ENCODE results near the gene FRMD4B. TPM values are rescaled to one million over a fixed set of nuclear protein-coding genes. Genes with fewer than 3 reads are reported as not detected.
A peak's percentile ranks its signal among the peaks of the same experiment; 100 is the strongest.

The FRMD4B gene
- total and polyA plus RNA-seq, 2 experiments from 2014 or later: 6.4 to 12.8 TPM

- TF ChIP-seq REST (IDR thresholded peaks at IDR 0.05; ENCODE audit: unreplicated experiment): no peak
These were observed 42.9 kb upstream of the FRMD4B start (continued) for GRCh38 chr3:69428657-69429255.

DNA sequence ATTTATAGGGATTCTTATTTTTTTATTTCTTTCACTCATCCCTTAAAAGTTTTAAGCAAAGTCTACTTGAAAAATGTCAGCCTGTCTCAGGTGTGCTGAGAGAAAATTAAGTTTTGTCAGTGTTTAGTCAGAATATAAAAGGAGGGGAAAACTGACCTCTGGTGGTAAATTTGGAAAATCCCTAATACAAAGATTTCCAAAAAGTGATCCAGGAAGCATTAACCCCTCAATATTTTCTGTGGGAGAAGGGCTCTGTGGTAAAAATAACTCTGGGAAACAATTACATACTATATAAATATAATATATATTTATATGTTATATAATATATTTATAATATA lies 41.0 kb upstream of the FRMD4B start:
- H4K20me1 ChIP-seq (replicated peaks; ENCODE audit: insufficient read depth): no peaks in the 10 kb centered on the region
- peaks cover 6% of the 10 kb centered on the region; the same call in 2 of the 3 replicates for H3K4me1 Mint-ChIP-seq
- H3K27ac ChIP-seq (ENCODE audit: low read depth): no peak overlapping the region
- ATAC-seq (no peak), DNase-seq (ENCODE audit: low spot score) (no peak)
- TF ChIP-seq, protein P1, sequence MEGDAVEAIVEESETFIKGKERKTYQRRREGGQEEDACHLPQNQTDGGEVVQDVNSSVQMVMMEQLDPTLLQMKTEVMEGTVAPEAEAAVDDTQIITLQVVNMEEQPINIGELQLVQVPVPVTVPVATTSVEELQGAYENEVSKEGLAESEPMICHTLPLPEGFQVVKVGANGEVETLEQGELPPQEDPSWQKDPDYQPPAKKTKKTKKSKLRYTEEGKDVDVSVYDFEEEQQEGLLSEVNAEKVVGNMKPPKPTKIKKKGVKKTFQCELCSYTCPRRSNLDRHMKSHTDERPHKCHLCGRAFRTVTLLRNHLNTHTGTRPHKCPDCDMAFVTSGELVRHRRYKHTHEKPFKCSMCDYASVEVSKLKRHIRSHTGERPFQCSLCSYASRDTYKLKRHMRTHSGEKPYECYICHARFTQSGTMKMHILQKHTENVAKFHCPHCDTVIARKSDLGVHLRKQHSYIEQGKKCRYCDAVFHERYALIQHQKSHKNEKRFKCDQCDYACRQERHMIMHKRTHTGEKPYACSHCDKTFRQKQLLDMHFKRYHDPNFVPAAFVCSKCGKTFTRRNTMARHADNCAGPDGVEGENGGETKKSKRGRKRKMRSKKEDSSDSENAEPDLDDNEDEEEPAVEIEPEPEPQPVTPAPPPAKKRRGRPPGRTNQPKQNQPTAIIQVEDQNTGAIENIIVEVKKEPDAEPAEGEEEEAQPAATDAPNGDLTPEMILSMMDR (conservative IDR thresholded peaks at IDR 0.05; ENCODE audit: low read depth in 2 of 2): peak in 1 of 2 experiments; percentile 31; a peak in 1 of 4 replicates
- TF ChIP-seq ZNF331 (CRISPR knock-in tag; IDR thresholded peaks at IDR 0.05; ENCODE audit: low read depth) (no peak), ZNF114 (CRISPR knock-in tag; IDR thresholded peaks at IDR 0.05) (no peak)
- no peaks in the 10 kb centered on the region for H3K27me3 ChIP-seq (ENCODE audit: insufficient read depth)
- H3K4me3 ChIP-seq: no peak overlapping the region
- H3K9me2 ChIP-seq (ENCODE audit: insufficient read depth): no peaks in the 10 kb centered on the region
- H3K27me3 Mint-ChIP-seq (ENCODE audit: insufficient read depth, low read depth, poor library complexity): no peaks in the 10 kb centered on the region
- no peaks in the 10 kb centered on the region for H3K36me3 Mint-ChIP-seq (ENCODE audit: low read depth)
- no peaks in the 10 kb centered on the region for H3K9me3 Mint-ChIP-seq
- H3K4me2 ChIP-seq: no peak overlapping the region
- no peaks in the 10 kb centered on the region for H3K79me2 ChIP-seq (replicated peaks; ENCODE audit: insufficient read depth)
- H3K4me1 ChIP-seq (ENCODE audit: insufficient read depth): no peaks in the 10 kb centered on the region
- no peak overlapping the region for H2AFZ ChIP-seq
- H3K27ac Mint-ChIP-seq: no peak overlapping the region
- H3F3A ChIP-seq (replicated peaks; ENCODE audit: low read depth): no peaks in the 10 kb centered on the region
- no peak overlapping the region for H3K4me3 Mint-ChIP-seq
- no peaks in the 10 kb centered on the region for H3K36me3 ChIP-seq (ENCODE audit: insufficient read depth)

- H3K27me3 Mint-ChIP-seq (ENCODE audit: insufficient read depth, low read depth, poor library complexity): no peaks in the 10 kb centered on the region
- peak; percentile 53; the same call in 2 of the 3 replicates for ATAC-seq
- Histone ChIP-seq H3K4me3 (no peak overlapping the region), H3K4me1 (ENCODE audit: insufficient read depth) (no peaks in the 10 kb centered on the region), H3K9me2 (ENCODE audit: insufficient read depth) (no peaks in the 10 kb centered on the region), H3K27ac (ENCODE audit: low read depth) (no peak overlapping the region), H3F3A (replicated peaks; ENCODE audit: low read depth) (no peaks in the 10 kb centered on the region), H3K36me3 (ENCODE audit: insufficient read depth) (no peaks in the 10 kb centered on the region), H4K20me1 (replicated peaks; ENCODE audit: insufficient read depth) (no peaks in the 10 kb centered on the region), H3K27me3 (ENCODE audit: insufficient read depth) (no peaks in the 10 kb centered on the region), H3K79me2 (replicated peaks; ENCODE audit: insufficient read depth) (no peaks in the 10 kb centered on the region), H3K4me2 (no peak overlapping the region), H2AFZ (no peak overlapping the region)
- no peaks in the 10 kb centered on the region for H3K36me3 Mint-ChIP-seq (ENCODE audit: low read depth)
- DNase-seq (ENCODE audit: low spot score): no peak
- H3K27ac Mint-ChIP-seq: peak overlapping the region; percentile 50; the same call in 1 of the 2 replicates
- H3K4me1 Mint-ChIP-seq: peaks cover 6% of the 10 kb centered on the region; the same call in 2 of the 3 replicates
- no peak overlapping the region for H3K4me3 Mint-ChIP-seq
- H3K9me3 Mint-ChIP-seq: no peaks in the 10 kb centered on the region
- TF ChIP-seq, protein P2, sequence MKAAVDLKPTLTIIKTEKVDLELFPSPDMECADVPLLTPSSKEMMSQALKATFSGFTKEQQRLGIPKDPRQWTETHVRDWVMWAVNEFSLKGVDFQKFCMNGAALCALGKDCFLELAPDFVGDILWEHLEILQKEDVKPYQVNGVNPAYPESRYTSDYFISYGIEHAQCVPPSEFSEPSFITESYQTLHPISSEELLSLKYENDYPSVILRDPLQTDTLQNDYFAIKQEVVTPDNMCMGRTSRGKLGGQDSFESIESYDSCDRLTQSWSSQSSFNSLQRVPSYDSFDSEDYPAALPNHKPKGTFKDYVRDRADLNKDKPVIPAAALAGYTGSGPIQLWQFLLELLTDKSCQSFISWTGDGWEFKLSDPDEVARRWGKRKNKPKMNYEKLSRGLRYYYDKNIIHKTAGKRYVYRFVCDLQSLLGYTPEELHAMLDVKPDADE (IDR thresholded peaks at IDR 0.05): no peak
- TF ChIP-seq REST (IDR thresholded peaks at IDR 0.05; ENCODE audit: unreplicated experiment): no peak
- no peak for TF ChIP-seq EZH2phosphoT487 (IDR thresholded peaks at IDR 0.05; ENCODE audit: unreplicated experiment)
- TF ChIP-seq CREB1 (CRISPR knock-in tag; IDR thresholded peaks at IDR 0.05; ENCODE audit: low read depth): no peak
- no peak for TF ChIP-seq ZNF331 (CRISPR knock-in tag; IDR thresholded peaks at IDR 0.05; ENCODE audit: low read depth)
- TF ChIP-seq NANOG (IDR thresholded peaks at IDR 0.05; ENCODE audit: borderline replicate concordance): no peak
- TF ChIP-seq POLR2AphosphoS5 (IDR thresholded peaks at IDR 0.05; ENCODE audit: low read depth): no peak
These were observed 40.5 kb upstream of the FRMD4B start for GRCh38 chr3:69426291-69426966.
